Spleen (tissue), 11 donors: Measurements from ENCODE around the gene COG8. TPM values are rescaled to one million over a fixed set of nuclear protein-coding genes. Genes with fewer than 3 reads are reported as not detected.

ENCODE experiments used
- DNase-seq: peaks from one replicate; pipeline ENCODE4 v3.0.0-alpha.2; 2020
- H3K27ac ChIP-seq, 8 donors: fragments of 200-600 bp; sonication (generic) in 7 of 8; 1 replicate in 4 of 8; 2 replicates in 4 of 8; pipeline versions ENCODE4 v1.5.0 to v1.8.0; 2016 to 2021; ENCODE audit warnings: inconsistent platforms in 4 of 8, mild to moderate bottlenecking in 4 of 8, moderate library complexity in 1 of 8
- H3K27me3 ChIP-seq, 7 donors: fragments of 200-600 bp; sonication (generic) in 6 of 7; replicated peaks in 1 of 7; 1 replicate in 4 of 7; 2 replicates in 3 of 7; pipeline versions ENCODE4 v1.5.0 to v1.8.0; 2016 to 2021; ENCODE audit warnings: inconsistent platforms in 3 of 7, mild to moderate bottlenecking in 1 of 7
- H3K36me3 ChIP-seq, 6 donors: fragments of 200-600 bp; sonication (generic) in 5 of 6; 1 replicate in 4 of 6; 2 replicates in 2 of 6; pipeline versions ENCODE4 v1.5.0 to v1.8.0; 2016 to 2021; ENCODE audit warnings: inconsistent platforms in 2 of 6
- H3K4me1 ChIP-seq, 6 donors: fragments of 200-600 bp; sonication (generic) in 5 of 6; 1 replicate in 3 of 6; 2 replicates in 3 of 6; pipeline versions ENCODE4 v1.5.0 to v1.8.0; 2016 to 2021; ENCODE audit warnings: inconsistent platforms in 3 of 6
- H3K4me3 ChIP-seq, 8 donors: fragments of 200-600 bp; sonication (generic) in 7 of 8; 1 replicate in 4 of 8; 2 replicates in 4 of 8; pipeline versions ENCODE4 v1.5.0 to v1.8.0; 2016 to 2021; ENCODE audit warnings: inconsistent platforms in 4 of 8, mild to moderate bottlenecking in 4 of 8, moderate library complexity in 2 of 8
- H3K9me3 ChIP-seq, 8 donors: fragments of 200-600 bp; sonication (generic) in 7 of 8; 1 replicate in 4 of 8; 2 replicates in 4 of 8; pipeline versions ENCODE4 v1.5.0 to v1.8.0; 2016 to 2021; ENCODE audit warnings: inconsistent platforms in 4 of 8
- CTCF ChIP-seq, 11 experiments: fragments of 200-600 bp in 7 of 11; fragments of 450-650 bp in 4 of 11; sonication (generic) in 4 of 11; IDR thresholded peaks in 8 of 11; conservative IDR thresholded peaks in 3 of 11; 1 replicate in 7 of 11; 2 replicates in 4 of 11; pipeline versions ENCODE4 v1.4.0 to v1.8.0; 2016 to 2021; ENCODE audit warnings: antibody characterized with exemption in 11 of 11, inconsistent platforms in 4 of 11, mild to moderate bottlenecking in 1 of 11
- POLR2A ChIP-seq, 3 donors: fragments of 450-650 bp; IDR thresholded peaks; one replicate each; pipeline ENCODE4 v1.5.1; 2017; ENCODE audit warnings: antibody characterized with exemption in 3 of 3, mild to moderate bottlenecking in 1 of 3
- POLR2AphosphoS5 ChIP-seq, 3 donors: sonication (generic); formaldehyde crosslinking; IDR thresholded peaks; one replicate each; pipeline ENCODE4 v1.5.1; 2017; ENCODE audit warnings: antibody characterized with exemption in 3 of 3
- WGBS, 5 donors: extraction: QIAGEN DNeasy Blood & Tissue Kit in 3 of 5; methylation state at CpG; one replicate each; pipeline versions ENCODE4 v1.1.5 to v1.1.7; 2013 to 2018; 5-methylcytosine and 5-hydroxymethylcytosine counted together
- intact Hi-C: fragments of 100-400 bp; cut with DNase I; formaldehyde crosslinking; loops from one replicate; pipeline ENCODE4 v1.15.0; 2023; ENCODE audit warnings: low total_unique reads
- polyA plus RNA-seq, 3 donors: library from polyadenylated mRNA; stranded (reverse); fragments of 200-250 nt; gene quantifications; one replicate each; pipeline ENCODE4 v1.2.1, GENCODE V29; 2013
- total RNA-seq, 7 donors: library from RNA; depleted of rRNA in 3 of 7; stranded (reverse); fragments of >200 nt in 3 of 7; fragmentation: NEBNext Ultra II Directional in 4 of 7; extraction: Animal tissue kit (Norgen Biotek cat#: 25700) in 4 of 7; gene quantifications; one replicate each; pipeline versions ENCODE4 v1.1.0 to v1.2.1, GENCODE V29; 2016 to 2021
- donor health status: healthy with polysubstance abuse.
- donor health status: DM: no; HTN: no; CAD: no; lungs with moderate emphysema.
- donor health status: DM: no; HTN: no; CAD: no.
- donor health status: Bipolar disorder and iron deficiency.
- donor health status: healthy.
- donor health status: DM: no; HTN: no; CAD: no.
- donor health status: DM: yes; HTN: yes; CAD: no.

The COG8 gene
- total and polyA plus RNA-seq, 10 donors = 13.8 to 54.3 (median 34.5) TPM

- intact Hi-C loops = no loop called here
- WGBS, 5 donors = 0 to 1% (median 1%) methylated on average over 52 to 93 of the region's 93 CpGs
Measured at GRCh38 chr16:69330286-69331109, 8.9 kb downstream of the COG8 start, which contains the start of gene PDF. Gene PDF (minus strand): TSS chr16:69330588. CDS start chr16:69330570, 18 bp downstream.

GRCh38 chr16:69329369-69330285 lies 9.7 kb downstream of the COG8 start:
- H3K27ac ChIP-seq = peak overlapping the region; percentile 73 to 96 (median 91)
- peaks cover 29 to 95% (median 63%) of the 10 kb centered on the region in 6 donors for H3K4me1 ChIP-seq
- WGBS, 5 donors = 7 to 17% (median 10%) methylated on average over 34 to 77 of the region's 77 CpGs
- peak overlapping the region; percentile 76 to 100 (median 99) for H3K4me3 ChIP-seq
- TF ChIP-seq POLR2AphosphoS5 (IDR thresholded peaks at IDR 0.05) = peak; percentile 9 to 83 (median 10)
- TF ChIP-seq POLR2A (IDR thresholded peaks at IDR 0.05) = no peak
- TF ChIP-seq CTCF (IDR thresholded peaks at IDR 0.05 in 8 of 11, conservative IDR thresholded peaks at IDR 0.05 in 3 of 11) = no peak
- H3K9me3 ChIP-seq = no peaks in the 10 kb centered on the region
- DNase-seq = peak; percentile 89
- peaks cover 0 to 75% (median 50%) of the 10 kb centered on the region in 6 donors for H3K36me3 ChIP-seq
- intact Hi-C loops = no loop called here
- no peaks in the 10 kb centered on the region for H3K27me3 ChIP-seq

More at GRCh38 chr16:69330286-69331109, 8.9 kb downstream of the COG8 start, which contains the start of gene PDF:
- Histone ChIP-seq H3K4me1 (peaks cover 29 to 89% (median 60%) of the 10 kb centered on the region in 6 donors), H3K27ac (peak within 1 kb of the TSS; percentile 73 to 96 (median 91)), H3K27me3 (no peaks in the 10 kb centered on the region), H3K36me3 (peaks cover 0 to 75% (median 50%) of the 10 kb centered on the region in 6 donors), H3K9me3 (no peaks in the 10 kb centered on the region), H3K4me3 (peak within 1 kb of the TSS; percentile 76 to 100 (median 99))
- TF ChIP-seq POLR2A (IDR thresholded peaks at IDR 0.05) = peak in 1 of 3 donors; percentile 34
- TF ChIP-seq POLR2AphosphoS5 (IDR thresholded peaks at IDR 0.05) = peak; percentile 95 to 97 (median 96)
- TF ChIP-seq CTCF (IDR thresholded peaks at IDR 0.05 in 8 of 11, conservative IDR thresholded peaks at IDR 0.05 in 3 of 11) = peak in 3 of 11 experiments; percentile 20 to 44 (median 34)
- peak; percentile 98 for DNase-seq

GRCh38 chr16:69328854-69329316 lies 10.5 kb downstream of the COG8 start:
- H3K9me3 ChIP-seq = no peaks in the 10 kb centered on the region
- H3K4me3 ChIP-seq = peak overlapping the region in 5 of 8 donors; percentile 76 to 100 (median 100)
- peak; percentile 67 for DNase-seq
- H3K36me3 ChIP-seq = peaks cover 0 to 75% (median 50%) of the 10 kb centered on the region in 6 donors
- intact Hi-C loops = no loop called here
- no peaks in the 10 kb centered on the region for H3K27me3 ChIP-seq
- peak overlapping the region in 3 of 8 donors; percentile 95 to 96 (median 96) for H3K27ac ChIP-seq
- WGBS, 5 donors = 60 to 78% (median 65%) methylated on average over 10 of the region's 10 CpGs
- peaks cover 33 to 95% (median 65%) of the 10 kb centered on the region in 6 donors for H3K4me1 ChIP-seq
- TF ChIP-seq CTCF (IDR thresholded peaks at IDR 0.05 in 8 of 11, conservative IDR thresholded peaks at IDR 0.05 in 3 of 11) = no peak
- peak; percentile 5 to 51 (median 26) for TF ChIP-seq POLR2AphosphoS5 (IDR thresholded peaks at IDR 0.05)
